Measurements from ENCODE around the gene GDPD5. TPM values are rescaled to one million over a fixed set of nuclear protein-coding genes. Genes with fewer than 3 reads are reported as not detected.

Gene GDPD5
- total RNA-seq, 1 experiment from 2014 or later: 12.2 TPM

DNA sequence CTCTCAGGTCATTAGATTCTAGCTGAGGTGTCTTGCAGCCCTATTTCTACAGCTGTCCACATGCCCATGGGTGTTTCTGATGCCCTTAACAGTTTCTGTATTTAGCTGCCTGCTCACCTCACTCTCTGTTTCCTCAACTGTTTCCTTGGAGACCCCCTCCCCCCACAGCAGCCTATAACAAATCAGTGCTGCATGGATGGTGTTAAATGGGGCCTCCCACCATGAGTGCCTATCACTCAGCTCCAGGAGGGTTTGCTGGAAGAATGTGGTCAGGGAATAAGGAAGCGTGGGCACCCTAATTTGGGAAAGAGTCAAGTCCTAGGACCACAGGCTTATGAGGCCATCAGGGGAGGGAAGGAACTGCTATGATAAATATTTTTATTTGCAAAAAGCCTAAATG, 101.3 kb downstream of the GDPD5 start:
- ATAC-seq: no peak
- Mint-ChIP-seq H3K4me1 (peaks cover 20% of the 10 kb centered on the region), H3K27ac (no peak overlapping the region), H3K36me3 (peaks cover 29% of the 10 kb centered on the region), H3K9me3 (peaks cover 8% of the 10 kb centered on the region), H3K4me3 (no peak overlapping the region), H3K27me3 (ENCODE audit: low read depth) (peaks cover 37% of the 10 kb centered on the region)
- CTCF ChIA-PET: interaction anchor here (0.6 to 2.6 kb wide), 8 partner anchors 7 to 176 kb away, joined by 3 to 39 read pairs (median 15); no protein-coding TSS in a partner anchor
- POLR2A ChIA-PET: no interaction called here
- no peak for DNase-seq (ENCODE audit: low spot score)
- TF ChIP-seq NR3C1 (CRISPR knock-in tag; conservative IDR thresholded peaks at IDR 0.05; ENCODE audit: low read depth) (no peak), CDX4 (CRISPR knock-in tag; IDR thresholded peaks at IDR 0.05; ENCODE audit: borderline replicate concordance) (no peak), ZNF121 (CRISPR knock-in tag; IDR thresholded peaks at IDR 0.05) (no peak), SMAD3 (CRISPR knock-in tag; IDR thresholded peaks at IDR 0.05; ENCODE audit: borderline replicate concordance) (no peak), HMGA2 (CRISPR knock-in tag; IDR thresholded peaks at IDR 0.05) (no peak), GTF2I (CRISPR knock-in tag; conservative IDR thresholded peaks at IDR 0.05) (no peak), ELF4 (CRISPR knock-in tag; IDR thresholded peaks at IDR 0.05; ENCODE audit: low read depth) (no peak), TEAD4 (CRISPR knock-in tag; IDR thresholded peaks at IDR 0.05) (no peak)
- TF ChIP-seq, protein P1, sequence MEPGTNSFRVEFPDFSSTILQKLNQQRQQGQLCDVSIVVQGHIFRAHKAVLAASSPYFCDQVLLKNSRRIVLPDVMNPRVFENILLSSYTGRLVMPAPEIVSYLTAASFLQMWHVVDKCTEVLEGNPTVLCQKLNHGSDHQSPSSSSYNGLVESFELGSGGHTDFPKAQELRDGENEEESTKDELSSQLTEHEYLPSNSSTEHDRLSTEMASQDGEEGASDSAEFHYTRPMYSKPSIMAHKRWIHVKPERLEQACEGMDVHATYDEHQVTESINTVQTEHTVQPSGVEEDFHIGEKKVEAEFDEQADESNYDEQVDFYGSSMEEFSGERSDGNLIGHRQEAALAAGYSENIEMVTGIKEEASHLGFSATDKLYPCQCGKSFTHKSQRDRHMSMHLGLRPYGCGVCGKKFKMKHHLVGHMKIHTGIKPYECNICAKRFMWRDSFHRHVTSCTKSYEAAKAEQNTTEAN (CRISPR knock-in tag; IDR thresholded peaks at IDR 0.05): no peak

DNA sequence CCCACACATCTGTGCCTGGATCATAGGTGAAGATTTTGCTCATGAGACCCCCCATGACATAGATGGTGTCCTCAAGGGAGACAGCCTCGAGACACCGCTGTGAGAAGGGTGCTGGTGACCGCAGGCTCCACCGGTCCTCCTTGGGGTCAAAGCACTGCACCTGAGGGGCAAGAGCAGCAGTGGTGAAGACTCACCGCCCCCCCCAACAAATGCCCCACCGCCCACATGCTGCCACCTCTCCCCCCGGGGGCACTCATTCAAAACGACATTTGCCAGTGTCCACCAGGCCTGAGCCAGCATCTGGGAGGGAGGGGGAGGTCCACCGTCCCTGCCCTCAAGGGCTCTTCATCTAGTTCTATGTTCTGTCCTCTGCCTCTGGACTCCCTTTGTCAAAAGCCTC, 102.0 kb downstream of the GDPD5 start:
- H3K4me1 Mint-ChIP-seq: peaks cover 18% of the 10 kb centered on the region
- peaks cover 30% of the 10 kb centered on the region for H3K27me3 Mint-ChIP-seq (ENCODE audit: low read depth)
- POLR2A ChIA-PET: no interaction called here
- peaks cover 1% of the 10 kb centered on the region for H3K9me3 Mint-ChIP-seq
- DNase-seq (ENCODE audit: low spot score) (no peak), ATAC-seq (no peak)
- peaks cover 22% of the 10 kb centered on the region for H3K36me3 Mint-ChIP-seq
- no peak overlapping the region for H3K27ac Mint-ChIP-seq
- CTCF ChIA-PET: interaction anchor here (0.6 to 2.6 kb wide), 2 partner anchors 34 to 35 kb away, joined by 3 to 39 read pairs; no protein-coding TSS in a partner anchor
- no peak overlapping the region for H3K4me3 Mint-ChIP-seq
- TF ChIP-seq, protein P2, sequence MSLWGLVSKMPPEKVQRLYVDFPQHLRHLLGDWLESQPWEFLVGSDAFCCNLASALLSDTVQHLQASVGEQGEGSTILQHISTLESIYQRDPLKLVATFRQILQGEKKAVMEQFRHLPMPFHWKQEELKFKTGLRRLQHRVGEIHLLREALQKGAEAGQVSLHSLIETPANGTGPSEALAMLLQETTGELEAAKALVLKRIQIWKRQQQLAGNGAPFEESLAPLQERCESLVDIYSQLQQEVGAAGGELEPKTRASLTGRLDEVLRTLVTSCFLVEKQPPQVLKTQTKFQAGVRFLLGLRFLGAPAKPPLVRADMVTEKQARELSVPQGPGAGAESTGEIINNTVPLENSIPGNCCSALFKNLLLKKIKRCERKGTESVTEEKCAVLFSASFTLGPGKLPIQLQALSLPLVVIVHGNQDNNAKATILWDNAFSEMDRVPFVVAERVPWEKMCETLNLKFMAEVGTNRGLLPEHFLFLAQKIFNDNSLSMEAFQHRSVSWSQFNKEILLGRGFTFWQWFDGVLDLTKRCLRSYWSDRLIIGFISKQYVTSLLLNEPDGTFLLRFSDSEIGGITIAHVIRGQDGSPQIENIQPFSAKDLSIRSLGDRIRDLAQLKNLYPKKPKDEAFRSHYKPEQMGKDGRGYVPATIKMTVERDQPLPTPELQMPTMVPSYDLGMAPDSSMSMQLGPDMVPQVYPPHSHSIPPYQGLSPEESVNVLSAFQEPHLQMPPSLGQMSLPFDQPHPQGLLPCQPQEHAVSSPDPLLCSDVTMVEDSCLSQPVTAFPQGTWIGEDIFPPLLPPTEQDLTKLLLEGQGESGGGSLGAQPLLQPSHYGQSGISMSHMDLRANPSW (CRISPR knock-in tag; conservative IDR thresholded peaks at IDR 0.05; ENCODE audit: low read depth): no peak
- TF ChIP-seq IRF1 (CRISPR knock-in tag; IDR thresholded peaks at IDR 0.05) (no peak), MYBL2 (CRISPR knock-in tag; IDR thresholded peaks at IDR 0.05) (no peak), TEAD1 (CRISPR knock-in tag; IDR thresholded peaks at IDR 0.05) (no peak), FOXJ3 (CRISPR knock-in tag; IDR thresholded peaks at IDR 0.05; ENCODE audit: borderline replicate concordance) (no peak), ZNF416 (CRISPR knock-in tag; IDR thresholded peaks at IDR 0.05) (no peak), CTCF (IDR thresholded peaks at IDR 0.05) (no peak), TCF7 (CRISPR knock-in tag; IDR thresholded peaks at IDR 0.05; ENCODE audit: low read depth) (no peak), ARID4B (CRISPR knock-in tag; IDR thresholded peaks at IDR 0.05; ENCODE audit: borderline replicate concordance) (no peak), ETV6 (CRISPR knock-in tag; IDR thresholded peaks at IDR 0.05) (no peak), ZNF671 (CRISPR knock-in tag; IDR thresholded peaks at IDR 0.05) (no peak), SP1 (CRISPR knock-in tag; conservative IDR thresholded peaks at IDR 0.05) (no peak)
- TF ChIP-seq, protein P3, sequence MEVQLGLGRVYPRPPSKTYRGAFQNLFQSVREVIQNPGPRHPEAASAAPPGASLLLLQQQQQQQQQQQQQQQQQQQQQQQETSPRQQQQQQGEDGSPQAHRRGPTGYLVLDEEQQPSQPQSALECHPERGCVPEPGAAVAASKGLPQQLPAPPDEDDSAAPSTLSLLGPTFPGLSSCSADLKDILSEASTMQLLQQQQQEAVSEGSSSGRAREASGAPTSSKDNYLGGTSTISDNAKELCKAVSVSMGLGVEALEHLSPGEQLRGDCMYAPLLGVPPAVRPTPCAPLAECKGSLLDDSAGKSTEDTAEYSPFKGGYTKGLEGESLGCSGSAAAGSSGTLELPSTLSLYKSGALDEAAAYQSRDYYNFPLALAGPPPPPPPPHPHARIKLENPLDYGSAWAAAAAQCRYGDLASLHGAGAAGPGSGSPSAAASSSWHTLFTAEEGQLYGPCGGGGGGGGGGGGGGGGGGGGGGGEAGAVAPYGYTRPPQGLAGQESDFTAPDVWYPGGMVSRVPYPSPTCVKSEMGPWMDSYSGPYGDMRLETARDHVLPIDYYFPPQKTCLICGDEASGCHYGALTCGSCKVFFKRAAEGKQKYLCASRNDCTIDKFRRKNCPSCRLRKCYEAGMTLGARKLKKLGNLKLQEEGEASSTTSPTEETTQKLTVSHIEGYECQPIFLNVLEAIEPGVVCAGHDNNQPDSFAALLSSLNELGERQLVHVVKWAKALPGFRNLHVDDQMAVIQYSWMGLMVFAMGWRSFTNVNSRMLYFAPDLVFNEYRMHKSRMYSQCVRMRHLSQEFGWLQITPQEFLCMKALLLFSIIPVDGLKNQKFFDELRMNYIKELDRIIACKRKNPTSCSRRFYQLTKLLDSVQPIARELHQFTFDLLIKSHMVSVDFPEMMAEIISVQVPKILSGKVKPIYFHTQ (CRISPR knock-in tag; IDR thresholded peaks at IDR 0.05): no peak
